Smooth muscle cell (in vitro differentiated cells): ENCODE measurements around the gene PTPRK. TPM values are rescaled to one million over a fixed set of nuclear protein-coding genes. Genes with fewer than 3 reads are reported as not detected.

Experiments
- DNase-seq: peaks from one replicate; lab custom pipeline; 2025; ENCODE audit not compliant: unreplicated experiment; lab: John Stamatoyannopoulos, UW
- H2AFZ ChIP-seq: fragments of 200-600 bp; sonication (generic); 2 replicates; pipeline ENCODE4 v1.6.0; 2016; ENCODE audit warnings: antibody characterized with exemption, low read depth, mild to moderate bottlenecking
- H3F3A ChIP-seq: fragments of 200-600 bp; sonication (generic); 2 replicates; pipeline ENCODE4 v1.6.0; 2017; ENCODE audit warnings: antibody characterized with exemption, low read depth
- H3K27ac ChIP-seq: fragments of 200-600 bp; sonication (generic); 2 replicates; pipeline ENCODE4 v1.5.1; 2016; ENCODE audit warnings: low read depth, mild to moderate bottlenecking
- H3K27me3 ChIP-seq: fragments of 200-600 bp; sonication (generic); 2 replicates; pipeline ENCODE4 v1.6.1; 2016; ENCODE audit warnings: low read depth, mild to moderate bottlenecking
- H3K36me3 ChIP-seq: fragments of 200-600 bp; sonication (generic); 2 replicates; pipeline ENCODE4 v1.5.1; 2016; ENCODE audit warnings: low read depth
- H3K4me1 ChIP-seq: fragments of 200-600 bp; sonication (generic); 2 replicates; pipeline ENCODE4 v1.5.1; 2016; ENCODE audit warnings: low read depth
- H3K4me2 ChIP-seq: fragments of 200-600 bp; sonication (generic); 2 replicates; pipeline ENCODE4 v1.6.0; 2016; ENCODE audit warnings: mild to moderate bottlenecking
- H3K4me3 ChIP-seq: fragments of 200-600 bp; sonication (generic); 2 replicates; pipeline ENCODE4 v1.5.1; 2016; ENCODE audit warnings: mild to moderate bottlenecking
- H3K79me2 ChIP-seq: fragments of 200-600 bp; sonication (generic); 2 replicates; pipeline ENCODE4 v1.6.0; 2016; ENCODE audit warnings: low read depth, mild to moderate bottlenecking
- H3K9ac ChIP-seq: fragments of 200-600 bp; sonication (generic); 2 replicates; pipeline ENCODE4 v1.6.0; 2016; ENCODE audit warnings: low read depth
- H3K9me3 ChIP-seq: fragments of 200-600 bp; sonication (generic); replicated peaks from 2 replicates; pipeline ENCODE4 v1.5.1; 2016; ENCODE audit warnings: low read depth
- H4K20me1 ChIP-seq: fragments of 200-600 bp; sonication (generic); 2 replicates; pipeline ENCODE4 v1.6.0; 2016; ENCODE audit warnings: low read depth
- WGBS: methylation state at CpG from one replicate; pipeline ENCODE4 v1.1.7; 2016; ENCODE audit warnings: low lambda C conversion rate; 5-methylcytosine and 5-hydroxymethylcytosine counted together
- polyA plus RNA-seq: library from polyadenylated mRNA; unstranded; fragments of >200 nt; fragmentation: Nextera tagmentation; extraction: Ambion mirVana; gene quantifications from 2 replicates; pipeline ENCODE4 v1.2.1, GENCODE V29; 2016
- total RNA-seq: library from RNA; depleted of rRNA; stranded (reverse); fragments of >200 nt; gene quantifications from 2 replicates; pipeline ENCODE4 v1.2.3, GENCODE V29; 2014
- TF ChIP-seq, protein P1 (sequence below): fragments of 200-600 bp; sonication (generic); IDR thresholded peaks from 2 replicates; pipeline ENCODE4 v1.5.1; 2017; ENCODE audit warnings: borderline replicate concordance, mild to moderate bottlenecking, antibody characterized with exemption; ENCODE audit not compliant: insufficient read depth, poor library complexity, severe bottlenecking

The PTPRK gene
- total and polyA plus RNA-seq, 2 experiments from 2014 or later = 21.7 to 50.4 TPM

DNA sequence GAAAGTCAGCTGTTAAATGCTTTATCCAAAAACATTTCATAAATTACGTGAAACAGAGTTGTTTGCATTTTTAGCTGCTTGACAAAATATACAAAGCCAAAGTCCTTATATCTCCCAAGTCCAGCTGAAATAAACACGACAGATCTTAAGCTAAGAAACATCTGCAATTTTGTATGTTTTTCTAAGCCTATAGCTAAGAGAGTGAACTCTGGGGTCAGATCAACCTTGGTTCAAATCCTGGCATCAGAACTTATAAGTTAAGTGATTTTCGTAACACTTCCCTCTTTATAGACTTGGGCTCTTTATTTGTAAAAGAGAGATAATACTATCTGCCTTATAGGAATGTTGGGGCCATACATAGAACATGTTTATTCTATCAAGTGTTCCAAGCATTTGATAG is 176.7 kb downstream of the PTPRK start:
- peaks cover 22% of the 10 kb centered on the region for H3K79me2 ChIP-seq

DNA sequence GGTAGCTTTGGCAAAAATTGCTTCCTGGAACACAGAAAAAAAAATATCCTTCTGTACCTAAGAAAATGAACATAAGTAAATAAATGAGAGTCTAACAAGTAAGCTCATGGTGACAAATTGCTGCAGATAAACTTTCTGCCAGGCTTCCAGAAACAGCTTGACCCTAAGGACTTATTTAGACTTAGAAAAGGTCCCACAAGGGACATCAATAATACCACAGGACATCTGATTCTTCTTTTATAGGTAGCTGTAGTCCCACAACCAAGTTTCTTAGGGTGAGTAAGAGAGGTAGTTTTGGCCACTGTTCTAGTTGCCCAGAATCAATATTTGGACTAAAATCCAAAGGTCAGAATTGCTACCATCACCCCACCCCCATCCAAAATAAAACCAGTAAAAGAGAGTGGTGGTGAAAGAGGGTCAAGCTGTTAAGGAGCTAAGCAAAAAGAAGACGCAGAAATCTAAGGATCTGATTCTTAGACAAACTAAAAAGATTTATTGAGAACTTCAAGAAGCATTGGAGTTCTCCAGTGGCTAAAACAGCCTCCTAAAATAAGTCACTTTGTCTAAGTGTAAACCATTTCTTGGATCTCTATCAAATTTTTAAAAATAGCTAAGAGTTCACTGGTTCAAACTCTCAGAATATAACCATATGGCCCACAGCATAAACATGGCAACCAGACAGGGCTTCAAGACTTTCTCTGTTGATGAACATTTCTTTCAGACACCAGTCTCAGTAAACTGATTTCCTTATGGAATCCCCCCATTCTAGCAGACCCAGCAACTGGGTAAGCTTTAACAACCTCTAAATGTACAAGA is 180.6 kb downstream of the PTPRK start:
- Histone ChIP-seq H3K36me3 (no peaks in the 10 kb centered on the region), H2AFZ (no peak overlapping the region), H4K20me1 (peaks cover 32% of the 10 kb centered on the region), H3K9me3 (no peaks in the 10 kb centered on the region), H3K4me1 (peaks cover 5% of the 10 kb centered on the region), H3K4me3 (no peak overlapping the region), H3K27ac (peak overlapping the region; percentile 19), H3K79me2 (peaks cover 15% of the 10 kb centered on the region), H3K27me3 (no peaks in the 10 kb centered on the region), H3K4me2 (no peak overlapping the region), H3F3A (no peaks in the 10 kb centered on the region), H3K9ac (no peak overlapping the region)
- TF ChIP-seq, protein P1, sequence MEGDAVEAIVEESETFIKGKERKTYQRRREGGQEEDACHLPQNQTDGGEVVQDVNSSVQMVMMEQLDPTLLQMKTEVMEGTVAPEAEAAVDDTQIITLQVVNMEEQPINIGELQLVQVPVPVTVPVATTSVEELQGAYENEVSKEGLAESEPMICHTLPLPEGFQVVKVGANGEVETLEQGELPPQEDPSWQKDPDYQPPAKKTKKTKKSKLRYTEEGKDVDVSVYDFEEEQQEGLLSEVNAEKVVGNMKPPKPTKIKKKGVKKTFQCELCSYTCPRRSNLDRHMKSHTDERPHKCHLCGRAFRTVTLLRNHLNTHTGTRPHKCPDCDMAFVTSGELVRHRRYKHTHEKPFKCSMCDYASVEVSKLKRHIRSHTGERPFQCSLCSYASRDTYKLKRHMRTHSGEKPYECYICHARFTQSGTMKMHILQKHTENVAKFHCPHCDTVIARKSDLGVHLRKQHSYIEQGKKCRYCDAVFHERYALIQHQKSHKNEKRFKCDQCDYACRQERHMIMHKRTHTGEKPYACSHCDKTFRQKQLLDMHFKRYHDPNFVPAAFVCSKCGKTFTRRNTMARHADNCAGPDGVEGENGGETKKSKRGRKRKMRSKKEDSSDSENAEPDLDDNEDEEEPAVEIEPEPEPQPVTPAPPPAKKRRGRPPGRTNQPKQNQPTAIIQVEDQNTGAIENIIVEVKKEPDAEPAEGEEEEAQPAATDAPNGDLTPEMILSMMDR = no peak
- DNase-seq = no peak
- 57% methylated on average over 1 of the region's 1 CpG for WGBS

More for the DNA sequence above, 176.7 kb downstream of the PTPRK start:
- WGBS = 46% methylated on average over 3 of the region's 3 CpGs
- DNase-seq = no peak
- no peaks in the 10 kb centered on the region for H3F3A ChIP-seq
- no peak overlapping the region for H2AFZ ChIP-seq
- H3K4me2 ChIP-seq = no peak overlapping the region
- H4K20me1 ChIP-seq = peaks cover 24% of the 10 kb centered on the region
- H3K9ac ChIP-seq = no peak overlapping the region
- peaks cover 5% of the 10 kb centered on the region for H3K4me1 ChIP-seq
- TF ChIP-seq, protein P1 = no peak
- no peaks in the 10 kb centered on the region for H3K36me3 ChIP-seq
- no peak overlapping the region for H3K4me3 ChIP-seq
- H3K9me3 ChIP-seq = no peaks in the 10 kb centered on the region
- no peak overlapping the region for H3K27ac ChIP-seq
- H3K27me3 ChIP-seq = no peaks in the 10 kb centered on the region

DNA sequence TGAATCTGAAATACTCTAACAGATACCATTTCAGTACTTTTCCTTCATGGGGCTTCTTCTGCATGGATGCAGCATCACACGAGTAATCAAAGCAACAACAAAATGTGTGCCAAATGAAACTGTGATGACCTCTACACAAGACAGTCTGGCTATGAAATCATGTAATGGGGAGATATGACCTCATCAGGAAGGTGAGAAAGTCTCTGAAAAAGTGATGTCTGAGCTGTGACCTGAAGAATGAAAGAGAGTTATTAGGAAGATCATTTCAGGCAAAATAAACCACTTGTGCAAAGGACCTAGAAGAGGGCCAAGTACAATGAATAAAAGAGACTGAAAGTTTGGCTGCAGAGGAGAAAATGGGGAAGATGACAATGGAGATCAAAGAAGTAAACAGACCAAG is 182.8 kb downstream of the PTPRK start:
- Histone ChIP-seq H2AFZ (no peak overlapping the region), H3F3A (no peaks in the 10 kb centered on the region), H3K4me3 (no peak overlapping the region), H3K9me3 (no peaks in the 10 kb centered on the region), H3K27me3 (no peaks in the 10 kb centered on the region), H3K79me2 (peaks cover 15% of the 10 kb centered on the region), H4K20me1 (peaks cover 24% of the 10 kb centered on the region), H3K4me1 (peaks cover 5% of the 10 kb centered on the region), H3K4me2 (no peak overlapping the region), H3K9ac (no peak overlapping the region), H3K27ac (no peak overlapping the region), H3K36me3 (no peaks in the 10 kb centered on the region)
- 89% methylated on average over 1 of the region's 1 CpG for WGBS
- DNase-seq = no peak
- TF ChIP-seq, protein P1 = no peak
